Activated CD8-positive, alpha-beta memory T cell treated with anti-CD3 and anti-CD28 coated beads, Interleukin-2, amount 50 U/mL, for 24 hours (primary cell): Measurements from ENCODE around the gene KIAA1549.

Experiments
- DNase-seq: peaks from one replicate; pipeline ENCODE4 v3.0.0-alpha.2; 2020; ENCODE audit errors: extremely low read depth

Gene KIAA1549

GRCh38 chr7:138907850-138908249 is 73.3 kb downstream of the KIAA1549 start:
- DNase-seq = no peak

- DNase-seq = no peak
Observed at GRCh38 chr7:138907201-138907847, 73.9 kb downstream of the KIAA1549 start.

- DNase-seq = no peak
Observed at GRCh38 chr7:138903859-138904435, 77.2 kb downstream of the KIAA1549 start.

DNA sequence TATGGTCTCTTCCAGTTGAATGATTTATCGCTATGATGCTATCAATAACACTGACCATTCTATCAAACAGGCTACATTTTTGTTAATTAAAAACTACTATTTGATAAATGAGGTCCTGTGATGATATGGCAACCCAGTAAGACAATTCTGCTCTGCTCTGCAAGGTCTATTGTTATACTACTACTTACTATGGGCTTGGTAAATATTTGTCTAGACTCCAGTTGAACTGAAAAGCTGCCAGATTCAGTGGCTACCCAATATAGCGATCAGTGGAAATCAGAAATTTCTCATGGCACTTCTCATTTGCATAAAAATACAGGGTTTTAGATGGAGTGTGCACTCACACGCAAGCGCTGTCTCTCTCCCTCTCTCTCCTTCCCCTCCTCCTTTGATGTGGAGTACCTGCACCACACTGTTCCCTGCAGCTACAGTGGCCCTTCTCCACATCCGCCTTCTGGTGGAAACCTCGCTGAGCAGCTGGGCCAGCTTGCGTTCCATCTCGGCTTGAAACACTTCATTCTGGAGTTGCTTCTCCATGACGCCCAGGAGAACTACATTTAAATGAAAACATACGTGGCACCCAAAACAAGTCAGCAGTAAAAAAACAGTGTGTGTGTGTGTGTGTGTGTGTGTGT is 77.9 kb downstream of the KIAA1549 start:
- peak; percentile 15 for DNase-seq

DNA sequence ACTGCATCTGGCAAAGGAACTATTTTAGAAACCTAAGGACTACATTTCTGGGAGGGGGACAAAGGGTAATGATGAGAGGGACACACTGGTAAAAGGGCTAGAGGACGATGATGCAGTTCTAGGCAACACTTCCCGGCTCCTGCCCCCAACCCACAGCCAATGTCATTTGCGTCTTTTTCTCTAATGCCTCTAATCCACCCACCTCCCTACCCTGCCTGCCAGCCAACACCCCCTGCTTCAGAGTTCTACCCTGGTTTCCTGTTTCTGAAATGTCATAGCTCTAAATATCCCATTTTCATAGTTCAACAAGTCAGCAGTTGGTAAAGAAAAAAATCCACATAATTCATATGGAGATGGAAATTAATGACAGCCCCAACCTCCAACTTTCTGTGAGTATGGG is 79.0 kb downstream of the KIAA1549 start:
- DNase-seq = no peak

DNA sequence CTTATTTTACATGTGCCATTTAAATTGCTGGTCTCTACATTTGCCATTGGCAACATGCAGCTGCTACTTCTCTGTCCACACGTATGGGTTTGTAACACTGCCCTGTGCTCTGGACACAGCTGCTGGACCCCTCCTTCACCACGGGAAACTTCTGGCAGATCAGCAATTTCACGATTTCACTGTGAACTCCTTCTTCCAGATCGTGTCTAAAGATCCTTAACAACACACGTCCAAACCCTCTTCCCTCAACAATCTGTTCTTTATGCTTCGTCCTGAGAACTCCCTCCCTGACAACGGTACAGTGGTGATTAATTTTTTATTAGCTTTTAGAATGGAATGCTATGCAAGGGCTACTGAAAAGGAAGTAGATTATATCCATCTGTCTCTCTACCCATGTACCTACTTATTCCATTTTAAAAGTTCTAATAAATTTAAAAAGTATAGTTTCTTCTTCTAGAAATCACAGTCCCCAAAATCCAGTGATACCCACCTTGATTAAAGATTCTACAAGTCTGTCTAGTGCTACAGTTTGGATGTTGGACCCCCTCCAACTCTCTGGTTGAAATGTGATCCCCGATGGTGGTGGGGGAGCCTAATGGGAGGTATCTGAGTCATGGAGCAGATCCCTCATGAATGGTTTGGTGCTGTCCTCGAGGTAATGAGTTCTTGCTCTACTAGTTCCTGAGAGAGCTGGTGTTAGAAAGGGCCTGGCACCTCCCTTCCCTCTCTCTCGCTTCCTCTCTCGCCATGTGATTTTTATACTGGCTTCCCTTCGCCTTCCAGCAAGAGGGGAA is 81.0 kb downstream of the KIAA1549 start:
- no peak for DNase-seq

DNA sequence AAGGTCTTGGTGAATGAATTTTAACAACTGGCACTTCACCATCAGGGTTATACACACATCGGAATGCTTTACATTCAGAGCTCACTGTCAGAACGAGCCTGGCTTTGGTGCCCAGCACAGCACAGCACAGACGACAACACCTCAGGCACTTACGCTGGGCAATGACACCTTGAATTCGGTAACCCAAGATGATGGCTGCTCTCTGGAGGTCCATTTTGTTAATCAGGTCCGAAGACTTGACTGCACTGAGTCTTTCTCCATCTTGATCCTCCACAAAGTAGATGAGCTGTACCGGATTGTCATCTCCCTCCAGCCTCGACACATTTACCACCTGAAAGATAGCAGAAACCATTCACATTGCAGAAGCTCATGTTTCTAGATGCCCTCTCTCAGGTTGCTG is 82.4 kb downstream of the KIAA1549 start:
- no peak for DNase-seq

GRCh38 chr7:138898255-138898654 is 82.9 kb downstream of the KIAA1549 start:
- DNase-seq = no peak

DNA sequence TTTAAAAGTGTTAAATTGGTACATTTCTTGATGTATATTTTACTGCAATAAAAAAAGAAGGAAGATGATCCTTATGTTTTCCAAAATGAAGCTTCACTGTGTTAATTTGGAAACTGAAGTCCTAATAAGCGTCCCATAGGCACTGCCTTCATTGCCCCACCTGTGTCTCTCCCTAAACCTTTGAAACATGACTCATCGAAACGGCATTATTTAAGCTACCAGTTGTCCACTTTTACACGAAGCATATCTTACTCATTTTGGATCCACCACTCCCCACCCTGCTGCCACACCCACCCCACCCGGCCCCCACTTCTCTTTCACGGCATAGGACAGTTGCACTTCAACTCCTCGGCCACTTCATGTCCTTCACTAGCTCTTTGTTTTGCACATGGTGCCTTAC is 85.5 kb downstream of the KIAA1549 start:
- no peak for DNase-seq

DNA sequence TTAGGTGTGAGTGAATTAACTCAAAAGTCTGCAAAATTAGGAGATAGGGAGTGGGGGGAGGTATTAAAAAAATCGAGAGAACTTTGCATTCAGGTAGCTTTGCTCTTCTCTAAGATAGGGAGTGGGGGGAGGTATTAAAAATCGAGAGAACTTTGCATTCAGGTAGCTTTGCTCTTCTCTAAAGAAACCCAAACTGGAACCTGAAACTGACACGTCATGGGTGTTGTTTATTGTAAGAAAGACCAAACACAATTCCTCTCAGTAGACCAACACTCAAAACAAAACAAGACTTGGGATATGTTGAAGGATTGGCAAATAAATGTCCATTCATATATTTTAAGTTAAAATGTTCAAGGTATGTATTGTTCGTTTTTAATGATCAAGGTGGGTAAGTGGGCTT is 87.9 kb downstream of the KIAA1549 start:
- no peak for DNase-seq

DNA sequence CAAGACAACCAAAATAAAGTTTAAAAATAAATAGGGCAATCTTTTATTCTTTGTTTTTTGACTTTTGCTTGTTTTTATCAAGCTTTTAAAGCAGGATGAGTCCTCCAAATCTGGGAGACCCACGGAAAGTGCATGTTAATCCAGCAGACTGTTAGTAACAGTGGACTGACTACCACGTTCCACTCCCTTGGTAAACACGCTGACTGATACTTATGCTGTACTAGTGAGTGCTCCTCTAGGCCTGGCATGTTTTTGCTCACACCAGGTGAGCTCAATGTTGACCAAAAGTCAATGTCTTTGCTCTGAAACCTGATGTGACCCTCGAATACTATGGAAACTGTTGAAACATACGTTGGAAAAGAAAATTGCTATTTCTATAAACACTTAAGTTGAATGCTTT is 88.4 kb downstream of the KIAA1549 start:
- DNase-seq = no peak

DNA sequence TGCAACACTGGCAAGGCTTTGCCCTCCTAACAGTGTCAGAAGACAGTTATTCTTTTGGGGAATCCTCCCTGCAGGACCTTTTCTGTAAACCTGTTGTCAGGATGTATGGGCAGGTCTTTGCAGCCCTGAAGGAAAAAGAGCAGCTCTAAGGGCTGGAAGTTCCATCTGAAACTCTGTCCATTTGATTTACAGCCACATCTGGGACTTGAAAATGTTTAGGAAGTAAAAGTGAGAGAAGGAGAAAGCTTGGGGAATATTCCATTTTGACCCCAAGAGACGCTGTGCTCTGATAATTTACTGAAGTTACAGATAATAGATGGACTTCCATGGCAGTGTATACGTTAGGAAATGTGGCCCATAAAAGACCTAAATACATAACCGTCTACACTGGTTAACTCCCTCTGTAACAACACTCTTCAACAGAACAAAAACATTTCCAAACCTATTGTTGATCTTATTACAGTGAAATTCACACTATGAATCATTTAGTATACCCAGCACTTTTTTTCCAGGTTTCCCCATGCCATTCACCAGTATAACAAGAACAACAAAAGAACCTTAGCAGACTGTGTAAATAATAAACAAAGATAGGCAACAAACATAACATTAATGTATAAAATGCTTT is 89.1 kb downstream of the KIAA1549 start:
- no peak for DNase-seq

DNA sequence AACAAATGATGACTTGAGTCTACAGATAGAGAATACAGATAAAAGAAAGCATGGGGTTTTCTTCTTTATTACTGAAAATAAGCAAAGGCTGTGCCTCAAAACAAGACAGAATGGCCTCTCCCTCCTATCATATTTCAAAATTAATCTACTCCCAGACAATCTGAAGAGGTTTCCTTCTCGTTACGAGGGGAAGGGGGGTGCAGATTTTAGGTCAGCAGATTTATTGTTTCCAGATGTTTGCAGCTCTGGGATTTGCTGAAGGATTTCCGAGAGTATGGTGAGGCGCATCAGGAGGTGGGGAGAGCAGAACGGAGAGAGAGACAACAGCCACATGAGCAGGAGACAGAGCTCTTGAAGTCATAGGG is 89.8 kb downstream of the KIAA1549 start:
- no peak for DNase-seq

GRCh38 chr7:138890499-138891445 is 90.4 kb downstream of the KIAA1549 start:
- no peak for DNase-seq

GRCh38 chr7:138889582-138890498 is 91.3 kb downstream of the KIAA1549 start:
- no peak for DNase-seq

GRCh38 chr7:138887872-138888656 is 93.1 kb downstream of the KIAA1549 start:
- DNase-seq = no peak

GRCh38 chr7:138887085-138887710 is 94.0 kb downstream of the KIAA1549 start:
- no peak for DNase-seq

GRCh38 chr7:138886501-138886917 is 94.7 kb downstream of the KIAA1549 start:
- no peak for DNase-seq
